ENCODE data around the gene CSTPP1.

CSTPP1 gene

GRCh38 chr11:47161134-47161854 lies 224.7 kb downstream of the CSTPP1 start:
- peak; percentile 81 for DNase-seq (ENCODE audit: low spot score)

- DNase-seq (ENCODE audit: low spot score), result no peak
Measured at GRCh38 chr11:47161890-47162289, 225.3 kb downstream of the CSTPP1 start.

- DNase-seq (ENCODE audit: low spot score), result no peak
Measured at GRCh38 chr11:47162426-47162825, 225.9 kb downstream of the CSTPP1 start.

GRCh38 chr11:47163193-47163592 lies 226.6 kb downstream of the CSTPP1 start:
- no peak for DNase-seq (ENCODE audit: low spot score)

- DNase-seq (ENCODE audit: low spot score), result no peak
Measured at GRCh38 chr11:47163898-47164297, 227.3 kb downstream of the CSTPP1 start.

GRCh38 chr11:47164321-47164720 lies 227.8 kb downstream of the CSTPP1 start:
- DNase-seq (ENCODE audit: low spot score), result no peak

- no peak for DNase-seq (ENCODE audit: low spot score)
Measured at GRCh38 chr11:47165253-47165840, 228.8 kb downstream of the CSTPP1 start.

- DNase-seq (ENCODE audit: low spot score), result no peak
Measured at GRCh38 chr11:47166368-47166767, 229.8 kb downstream of the CSTPP1 start.

- DNase-seq (ENCODE audit: low spot score), result no peak
Measured at GRCh38 chr11:47171061-47171838, 234.7 kb downstream of the CSTPP1 start.

- peak; percentile 57 for DNase-seq (ENCODE audit: low spot score)
Measured at GRCh38 chr11:47171856-47172255, 235.3 kb downstream of the CSTPP1 start.

- DNase-seq (ENCODE audit: low spot score), result no peak
Measured at GRCh38 chr11:47172740-47173336, 236.3 kb downstream of the CSTPP1 start.

GRCh38 chr11:47175746-47176327 lies 239.3 kb downstream of the CSTPP1 start:
- no peak for DNase-seq (ENCODE audit: low spot score)

- peak; percentile 99 for DNase-seq (ENCODE audit: low spot score)
Measured at GRCh38 chr11:47176328-47177228, 240.0 kb downstream of the CSTPP1 start, which contains the start of gene ARFGAP2. Gene ARFGAP2, minus strand, starts transcription at chr11:47176879. Its CDS starts 26 bp downstream, at chr11:47176853.

GRCh38 chr11:47177229-47177845 lies 240.8 kb downstream of the CSTPP1 start:
- peak; percentile 90 for DNase-seq (ENCODE audit: low spot score)

GRCh38 chr11:47177846-47178245 lies 241.3 kb downstream of the CSTPP1 start:
- no peak for DNase-seq (ENCODE audit: low spot score)

- no peak for DNase-seq (ENCODE audit: low spot score)
Measured at GRCh38 chr11:47178316-47178715, 241.8 kb downstream of the CSTPP1 start.

GRCh38 chr11:47178737-47179654 lies 242.4 kb downstream of the CSTPP1 start:
- DNase-seq (ENCODE audit: low spot score), result no peak

GRCh38 chr11:47179655-47179991 lies 243.1 kb downstream of the CSTPP1 start:
- DNase-seq (ENCODE audit: low spot score), result peak; percentile 58

GRCh38 chr11:47180006-47180787 lies 243.6 kb downstream of the CSTPP1 start:
- no peak for DNase-seq (ENCODE audit: low spot score)

Measured in Ammon's horn (tissue), 1 donor.